SU-DHL-6 (cell line): ENCODE results near the gene NDC1.
"Not testable (repeated sequence)": the region's sequence is repeated elsewhere in the genome, so short reads cannot be mapped to it uniquely, and the experiment has no call there.

ENCODE experiments used
- EZH2phosphoT487 ChIP-seq: fragments of 200-600 bp; sonication (generic), shearing (Covaris generic); conservative IDR thresholded peaks from 2 replicates; pipeline ENCODE4 v1.6.1; 2018; ENCODE audit warnings: mild to moderate bottlenecking, antibody characterized with exemption, low read length, moderate library complexity, mixed read lengths
- TF ChIP-seq, protein P1 (sequence below): fragments of 200-600 bp; sonication (generic); IDR thresholded peaks from one replicate; pipeline ENCODE4 v1.5.1; 2017; ENCODE audit warnings: antibody characterized with exemption, mild to moderate bottlenecking, low read length, moderate library complexity; ENCODE audit not compliant: insufficient read depth, poor library complexity, severe bottlenecking

DNA sequence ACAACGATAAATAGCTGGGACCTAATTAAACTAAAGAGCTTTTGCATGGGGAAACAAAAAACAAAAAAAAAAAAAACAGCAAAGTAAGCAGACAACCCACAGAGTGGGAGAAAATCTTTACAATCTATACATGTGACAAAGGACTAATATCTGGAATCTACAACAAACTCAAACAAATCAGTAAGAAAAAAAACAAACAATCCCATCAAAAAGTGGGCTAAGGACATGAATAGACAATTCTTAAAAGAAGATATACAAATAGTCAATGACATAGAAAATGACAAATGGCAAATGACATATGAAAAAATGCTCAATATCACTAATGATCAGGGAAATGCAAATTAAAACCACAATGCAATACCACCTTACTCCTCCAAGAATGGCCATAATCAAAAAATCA, 21.5 kb downstream of the NDC1 start:
- TF ChIP-seq, protein P1, sequence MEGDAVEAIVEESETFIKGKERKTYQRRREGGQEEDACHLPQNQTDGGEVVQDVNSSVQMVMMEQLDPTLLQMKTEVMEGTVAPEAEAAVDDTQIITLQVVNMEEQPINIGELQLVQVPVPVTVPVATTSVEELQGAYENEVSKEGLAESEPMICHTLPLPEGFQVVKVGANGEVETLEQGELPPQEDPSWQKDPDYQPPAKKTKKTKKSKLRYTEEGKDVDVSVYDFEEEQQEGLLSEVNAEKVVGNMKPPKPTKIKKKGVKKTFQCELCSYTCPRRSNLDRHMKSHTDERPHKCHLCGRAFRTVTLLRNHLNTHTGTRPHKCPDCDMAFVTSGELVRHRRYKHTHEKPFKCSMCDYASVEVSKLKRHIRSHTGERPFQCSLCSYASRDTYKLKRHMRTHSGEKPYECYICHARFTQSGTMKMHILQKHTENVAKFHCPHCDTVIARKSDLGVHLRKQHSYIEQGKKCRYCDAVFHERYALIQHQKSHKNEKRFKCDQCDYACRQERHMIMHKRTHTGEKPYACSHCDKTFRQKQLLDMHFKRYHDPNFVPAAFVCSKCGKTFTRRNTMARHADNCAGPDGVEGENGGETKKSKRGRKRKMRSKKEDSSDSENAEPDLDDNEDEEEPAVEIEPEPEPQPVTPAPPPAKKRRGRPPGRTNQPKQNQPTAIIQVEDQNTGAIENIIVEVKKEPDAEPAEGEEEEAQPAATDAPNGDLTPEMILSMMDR = not testable (repeated sequence)
- not testable (repeated sequence) for TF ChIP-seq EZH2phosphoT487
